ENCODE results near the gene EMC6. TPM values are rescaled to one million over a fixed set of nuclear protein-coding genes. Genes with fewer than 3 reads are reported as not detected.

The EMC6 gene
- total RNA-seq, 4 donors from 2014 or later: 3.0 to 24.4 (median 13.2) TPM

DNA sequence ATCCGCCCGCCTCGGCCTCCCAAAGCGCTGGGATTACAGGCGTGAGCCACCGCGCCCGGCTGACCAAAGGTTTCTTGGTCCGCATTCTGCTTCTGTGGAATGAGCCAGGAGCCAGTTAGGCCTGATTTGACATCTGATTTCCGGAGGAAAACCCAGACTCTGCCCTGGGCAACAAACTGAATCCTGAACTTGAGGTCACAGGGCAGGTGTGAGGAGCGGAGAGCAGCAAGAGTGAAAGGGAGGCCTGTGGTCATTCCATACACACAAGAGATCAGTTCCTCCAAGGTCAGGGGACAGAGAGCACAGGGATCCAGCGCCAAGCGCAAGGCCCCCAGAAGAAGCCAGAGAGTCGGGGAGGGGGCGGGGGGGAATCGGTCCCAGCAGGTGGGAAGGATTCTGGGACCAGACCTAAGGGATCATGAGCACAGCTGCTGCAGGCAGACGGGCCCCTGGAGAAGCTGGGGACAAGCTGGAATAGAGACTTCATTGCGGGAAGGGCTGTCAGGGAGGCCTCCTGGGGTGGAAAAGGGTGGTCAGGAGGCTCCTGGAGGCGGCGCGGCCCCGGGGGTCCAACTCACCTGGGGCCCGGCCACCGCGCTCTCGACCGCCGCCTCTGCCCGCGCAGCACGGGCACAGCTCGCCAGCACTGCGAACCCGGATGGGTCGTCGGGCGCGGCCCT is 33.0 kb upstream of the EMC6 start:
- Histone ChIP-seq H3K27me3 (no peaks in the 10 kb centered on the region), H3K9me3 (no peaks in the 10 kb centered on the region), H3K27ac (peak overlapping the region; percentile 94 to 96 (median 96)), H3K4me3 (peak overlapping the region; percentile 81 to 87 (median 84)), H3K4me1 (peaks cover 7 to 25% (median 15%) of the 10 kb centered on the region in 4 donors), H3K36me3 (no peaks in the 10 kb centered on the region)
- in situ Hi-C loops (cut with MboI; ENCODE audit: low pct_ligation_motif_present in 1 of 4, low pct_unique_long_range_greater_than_20kb in 1 of 4, low sequenced_read_pairs in 3 of 4): loop anchor here in 3 of 4 donors (25.0 kb wide), 1 partner anchor 598 kb away; no protein-coding TSS in a partner anchor
- intact Hi-C loops (cut with DNase I; ENCODE audit: low total_unique reads): no loop called here
- TF ChIP-seq, protein P1, sequence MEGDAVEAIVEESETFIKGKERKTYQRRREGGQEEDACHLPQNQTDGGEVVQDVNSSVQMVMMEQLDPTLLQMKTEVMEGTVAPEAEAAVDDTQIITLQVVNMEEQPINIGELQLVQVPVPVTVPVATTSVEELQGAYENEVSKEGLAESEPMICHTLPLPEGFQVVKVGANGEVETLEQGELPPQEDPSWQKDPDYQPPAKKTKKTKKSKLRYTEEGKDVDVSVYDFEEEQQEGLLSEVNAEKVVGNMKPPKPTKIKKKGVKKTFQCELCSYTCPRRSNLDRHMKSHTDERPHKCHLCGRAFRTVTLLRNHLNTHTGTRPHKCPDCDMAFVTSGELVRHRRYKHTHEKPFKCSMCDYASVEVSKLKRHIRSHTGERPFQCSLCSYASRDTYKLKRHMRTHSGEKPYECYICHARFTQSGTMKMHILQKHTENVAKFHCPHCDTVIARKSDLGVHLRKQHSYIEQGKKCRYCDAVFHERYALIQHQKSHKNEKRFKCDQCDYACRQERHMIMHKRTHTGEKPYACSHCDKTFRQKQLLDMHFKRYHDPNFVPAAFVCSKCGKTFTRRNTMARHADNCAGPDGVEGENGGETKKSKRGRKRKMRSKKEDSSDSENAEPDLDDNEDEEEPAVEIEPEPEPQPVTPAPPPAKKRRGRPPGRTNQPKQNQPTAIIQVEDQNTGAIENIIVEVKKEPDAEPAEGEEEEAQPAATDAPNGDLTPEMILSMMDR (IDR thresholded peaks at IDR 0.05): peak in 1 of 5 experiments; percentile 11
- TF ChIP-seq EP300 (IDR thresholded peaks at IDR 0.05; ENCODE audit: low read depth) (no peak), POLR2A (IDR thresholded peaks at IDR 0.05) (no peak), POLR2AphosphoS5 (IDR thresholded peaks at IDR 0.05) (peak in 2 of 3 donors; percentile 8 to 19)
- WGBS, 2 donors (ENCODE audit: low coverage in 1 of 2): 12% methylated on average over 38 of the region's 38 CpGs; no CpG with 5 or more reads in 1 of the 2 donors
- peak; percentile 61 for DNase-seq

DNA sequence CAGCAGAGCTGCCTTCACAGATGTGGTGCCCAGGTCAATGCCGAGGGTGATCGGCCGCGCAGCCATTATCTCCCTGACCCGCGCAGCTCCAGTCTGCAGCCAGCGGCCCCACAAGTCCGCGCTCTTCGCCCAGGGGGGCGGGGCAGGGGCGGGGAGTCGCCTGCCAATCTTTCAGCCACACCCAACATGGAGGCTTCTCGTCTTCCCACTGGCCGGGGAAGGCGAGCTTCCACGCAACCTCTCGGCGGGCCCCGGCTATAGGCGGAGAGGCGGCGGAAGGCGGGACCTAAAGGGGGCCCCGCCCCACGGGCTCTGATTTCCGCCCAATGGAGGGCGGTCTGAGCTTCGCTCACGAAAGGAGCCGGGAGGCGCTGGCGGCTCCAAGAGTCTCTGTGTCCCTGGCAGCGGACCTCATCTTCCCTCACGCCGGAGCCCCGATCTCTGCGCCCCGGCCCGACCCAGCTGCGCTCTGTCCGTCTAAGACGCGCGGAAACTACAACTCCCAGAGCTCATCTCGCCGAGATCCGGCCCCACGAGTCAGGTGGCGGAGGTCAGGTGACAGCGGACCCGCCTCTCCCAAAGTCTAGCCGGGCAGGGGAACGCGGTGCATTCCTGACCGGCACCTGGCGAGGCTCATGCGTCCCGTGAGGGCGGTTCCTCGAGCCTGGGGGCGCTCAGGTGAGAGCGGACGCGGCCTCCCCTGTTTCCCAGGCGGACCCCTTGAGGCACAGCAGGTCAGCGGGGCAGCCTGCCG is 32.3 kb upstream of the EMC6 start, which contains the start of the genes CTNS and SHPK:
Gene CTNS (plus strand): TSS at position 607 of the 754 bp plus-strand sequence. CDS start 3,447 bp downstream, outside the sequence.
Gene SHPK (minus strand): TSS at position 97 of the 754 bp plus-strand sequence. CDS start 31 bp downstream, at position 66.
- TF ChIP-seq POLR2AphosphoS5 (IDR thresholded peaks at IDR 0.05): peak; percentile 90 to 96 (median 92)
- TF ChIP-seq, protein P1 (IDR thresholded peaks at IDR 0.05): peak in 1 of 5 experiments; percentile 22
- peak; percentile 77 for TF ChIP-seq POLR2A (IDR thresholded peaks at IDR 0.05)
- no peak for TF ChIP-seq EP300 (IDR thresholded peaks at IDR 0.05; ENCODE audit: low read depth)
- Histone ChIP-seq H3K4me3 (peak within 1 kb of the TSS; percentile 81 to 87 (median 84)), H3K4me1 (peaks cover 7 to 25% (median 15%) of the 10 kb centered on the region in 4 donors), H3K27ac (peak within 1 kb of the TSS; percentile 94 to 96 (median 96)), H3K27me3 (no peaks in the 10 kb centered on the region), H3K36me3 (no peaks in the 10 kb centered on the region), H3K9me3 (no peaks in the 10 kb centered on the region)
- in situ Hi-C loops (cut with MboI; ENCODE audit: low pct_ligation_motif_present in 1 of 4, low pct_unique_long_range_greater_than_20kb in 1 of 4, low sequenced_read_pairs in 3 of 4): loop anchor here in 3 of 4 donors (25.0 kb wide), 1 partner anchor 599 kb away; no protein-coding TSS in a partner anchor
- 0% methylated on average over 42 of the region's 68 CpGs; no CpG with 5 or more reads in 1 of the 2 donors for WGBS, 2 donors (ENCODE audit: low coverage in 1 of 2)
- DNase-seq: peak; percentile 97
- intact Hi-C loops (cut with DNase I; ENCODE audit: low total_unique reads): no loop called here

DNA sequence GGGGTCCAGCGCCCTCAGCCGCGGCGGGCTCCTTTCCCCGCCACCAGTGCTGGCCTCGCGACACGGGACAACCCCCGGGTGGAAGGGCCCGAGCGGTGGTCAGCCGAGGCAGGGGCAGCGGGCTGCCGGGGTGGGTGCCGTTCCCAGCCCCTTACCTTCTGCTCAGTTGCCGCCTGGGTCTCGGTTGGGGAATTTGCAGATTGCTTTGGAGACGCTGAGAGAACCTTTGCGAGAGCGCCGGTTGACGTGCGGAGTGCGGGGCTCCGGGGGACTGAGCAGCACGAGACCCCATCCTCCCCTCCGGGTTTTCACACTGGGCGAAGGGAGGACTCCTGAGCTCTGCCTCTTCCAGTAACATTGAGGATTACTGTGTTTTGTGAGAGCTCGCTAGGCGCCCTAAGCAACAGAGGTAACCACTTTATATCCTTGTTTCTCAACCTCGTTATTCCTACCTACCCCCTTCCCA is 31.7 kb upstream of the EMC6 start:
- H3K27me3 ChIP-seq: no peaks in the 10 kb centered on the region
- in situ Hi-C loops (cut with MboI; ENCODE audit: low pct_ligation_motif_present in 1 of 4, low pct_unique_long_range_greater_than_20kb in 1 of 4, low sequenced_read_pairs in 3 of 4) (loop anchor here in 3 of 4 donors (25.0 kb wide), 1 partner anchor 600 kb away; no protein-coding TSS in a partner anchor), intact Hi-C loops (cut with DNase I; ENCODE audit: low total_unique reads) (no loop called here)
- TF ChIP-seq, protein P1 (IDR thresholded peaks at IDR 0.05): no peak
- no peak for TF ChIP-seq POLR2A (IDR thresholded peaks at IDR 0.05)
- TF ChIP-seq POLR2AphosphoS5 (IDR thresholded peaks at IDR 0.05): no peak
- TF ChIP-seq EP300 (IDR thresholded peaks at IDR 0.05; ENCODE audit: low read depth): no peak
- H3K4me3 ChIP-seq: peak overlapping the region; percentile 81 to 87 (median 84)
- peak overlapping the region; percentile 94 to 96 (median 96) for H3K27ac ChIP-seq
- no peaks in the 10 kb centered on the region for H3K9me3 ChIP-seq
- 4 to 10% methylated on average over 2 to 10 of the region's 31 CpGs for WGBS, 2 donors (ENCODE audit: low coverage in 1 of 2)
- DNase-seq: no peak
- peaks cover 7 to 25% (median 15%) of the 10 kb centered on the region in 4 donors for H3K4me1 ChIP-seq
- no peaks in the 10 kb centered on the region for H3K36me3 ChIP-seq
